ENCODE data around the gene PROKR2.

The PROKR2 gene

GRCh38 chr20:5268449-5268848 lies 48.3 kb downstream of the PROKR2 start:
- Histone ChIP-seq H3K9ac (ENCODE audit: insufficient read length) (no peak overlapping the region), H3K36me3 (ENCODE audit: insufficient read depth, low read length) (no peaks in the 10 kb centered on the region), H3K4me3 (no peak overlapping the region), H3K27ac (no peak overlapping the region), H3K9me3 (ENCODE audit: low read depth, low read length) (no peaks in the 10 kb centered on the region)
- no peak for TF ChIP-seq FOXP2 (optimal IDR thresholded peaks at IDR 0.05; ENCODE audit: control extremely low read depth, extremely low read length, insufficient read depth)
- no peak for TF ChIP-seq POLR2AphosphoS5 (IDR thresholded peaks at IDR 0.05; ENCODE audit: borderline replicate concordance, low read depth, low read length)
- TF ChIP-seq EZH2 (IDR thresholded peaks at IDR 0.05) = no peak
- no peak for DNase-seq (ENCODE audit: low read depth, low spot score)

- no peaks in the 10 kb centered on the region for H3K36me3 ChIP-seq (ENCODE audit: insufficient read depth, low read length)
- no peak for DNase-seq (ENCODE audit: low read depth, low spot score)
- H3K27ac ChIP-seq = no peak overlapping the region
- no peak for TF ChIP-seq FOXP2 (optimal IDR thresholded peaks at IDR 0.05; ENCODE audit: control extremely low read depth, extremely low read length, insufficient read depth)
- TF ChIP-seq POLR2AphosphoS5 (IDR thresholded peaks at IDR 0.05; ENCODE audit: borderline replicate concordance, low read depth, low read length) = no peak
- no peak for TF ChIP-seq EZH2 (IDR thresholded peaks at IDR 0.05)
- H3K4me3 ChIP-seq = no peak overlapping the region
- no peak overlapping the region for H3K9ac ChIP-seq (ENCODE audit: insufficient read length)
- no peaks in the 10 kb centered on the region for H3K9me3 ChIP-seq (ENCODE audit: low read depth, low read length)
Observed at GRCh38 chr20:5267092-5267491, 49.7 kb downstream of the PROKR2 start.
